OCI-LY3 (cell line): ENCODE results near the gene SSC5D.

Experiments
- EZH2phosphoT487 ChIP-seq: fragments of 200-600 bp; shearing (Covaris generic); IDR thresholded peaks from 2 replicates; pipeline ENCODE4 v1.6.1; 2018; ENCODE audit warnings: antibody characterized with exemption, mixed run types, low read depth
- TF ChIP-seq, protein P1 (sequence below): fragments of 200-600, 300-600 bp; sonication (generic); IDR thresholded peaks from 2 replicates; pipeline ENCODE4 v1.5.1; 2014; ENCODE audit warnings: antibody characterized with exemption, low read length, low read depth

DNA sequence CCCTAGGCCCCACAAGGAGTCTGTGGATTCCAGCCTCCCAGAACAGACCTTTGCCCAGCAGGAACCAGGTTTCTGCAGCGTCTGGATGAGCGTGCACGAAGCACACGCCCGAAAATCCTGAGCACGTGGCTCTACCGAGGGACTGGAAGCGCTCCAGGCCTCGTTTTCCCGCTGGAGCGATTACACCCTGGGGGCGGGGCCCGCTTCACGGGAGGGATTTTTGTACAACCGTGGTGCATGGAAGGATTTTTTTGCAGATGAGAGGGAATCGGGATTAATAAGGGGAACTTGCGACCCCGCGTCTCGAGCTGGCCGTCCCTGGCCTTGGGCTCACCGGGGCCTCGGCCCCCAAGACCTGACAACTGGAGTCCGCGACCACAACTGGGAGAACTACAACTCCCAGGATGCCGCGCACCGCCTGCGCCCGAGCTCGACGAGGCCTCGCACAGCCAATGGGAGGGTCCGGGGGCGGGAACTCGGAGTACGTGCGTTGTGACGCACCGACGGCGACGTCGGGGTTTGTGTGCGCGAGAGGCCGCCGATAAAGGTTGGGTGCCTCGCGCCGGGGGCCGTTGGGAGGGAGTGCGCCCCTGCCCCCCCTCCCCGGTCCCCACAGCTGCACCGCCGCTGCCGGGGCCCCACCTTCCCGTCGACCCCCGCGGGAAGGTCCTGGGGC, 12.0 kb upstream of the SSC5D start, which contains the start of gene ZNF628:
- TF ChIP-seq, protein P1, sequence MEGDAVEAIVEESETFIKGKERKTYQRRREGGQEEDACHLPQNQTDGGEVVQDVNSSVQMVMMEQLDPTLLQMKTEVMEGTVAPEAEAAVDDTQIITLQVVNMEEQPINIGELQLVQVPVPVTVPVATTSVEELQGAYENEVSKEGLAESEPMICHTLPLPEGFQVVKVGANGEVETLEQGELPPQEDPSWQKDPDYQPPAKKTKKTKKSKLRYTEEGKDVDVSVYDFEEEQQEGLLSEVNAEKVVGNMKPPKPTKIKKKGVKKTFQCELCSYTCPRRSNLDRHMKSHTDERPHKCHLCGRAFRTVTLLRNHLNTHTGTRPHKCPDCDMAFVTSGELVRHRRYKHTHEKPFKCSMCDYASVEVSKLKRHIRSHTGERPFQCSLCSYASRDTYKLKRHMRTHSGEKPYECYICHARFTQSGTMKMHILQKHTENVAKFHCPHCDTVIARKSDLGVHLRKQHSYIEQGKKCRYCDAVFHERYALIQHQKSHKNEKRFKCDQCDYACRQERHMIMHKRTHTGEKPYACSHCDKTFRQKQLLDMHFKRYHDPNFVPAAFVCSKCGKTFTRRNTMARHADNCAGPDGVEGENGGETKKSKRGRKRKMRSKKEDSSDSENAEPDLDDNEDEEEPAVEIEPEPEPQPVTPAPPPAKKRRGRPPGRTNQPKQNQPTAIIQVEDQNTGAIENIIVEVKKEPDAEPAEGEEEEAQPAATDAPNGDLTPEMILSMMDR = no peak
- no peak for TF ChIP-seq EZH2phosphoT487
